ENCODE results near the gene IRF2.
"Not testable (repeated sequence)": the region's sequence is repeated elsewhere in the genome, so short reads cannot be mapped to it uniquely, and the experiment has no call there.

Gene IRF2

DNA sequence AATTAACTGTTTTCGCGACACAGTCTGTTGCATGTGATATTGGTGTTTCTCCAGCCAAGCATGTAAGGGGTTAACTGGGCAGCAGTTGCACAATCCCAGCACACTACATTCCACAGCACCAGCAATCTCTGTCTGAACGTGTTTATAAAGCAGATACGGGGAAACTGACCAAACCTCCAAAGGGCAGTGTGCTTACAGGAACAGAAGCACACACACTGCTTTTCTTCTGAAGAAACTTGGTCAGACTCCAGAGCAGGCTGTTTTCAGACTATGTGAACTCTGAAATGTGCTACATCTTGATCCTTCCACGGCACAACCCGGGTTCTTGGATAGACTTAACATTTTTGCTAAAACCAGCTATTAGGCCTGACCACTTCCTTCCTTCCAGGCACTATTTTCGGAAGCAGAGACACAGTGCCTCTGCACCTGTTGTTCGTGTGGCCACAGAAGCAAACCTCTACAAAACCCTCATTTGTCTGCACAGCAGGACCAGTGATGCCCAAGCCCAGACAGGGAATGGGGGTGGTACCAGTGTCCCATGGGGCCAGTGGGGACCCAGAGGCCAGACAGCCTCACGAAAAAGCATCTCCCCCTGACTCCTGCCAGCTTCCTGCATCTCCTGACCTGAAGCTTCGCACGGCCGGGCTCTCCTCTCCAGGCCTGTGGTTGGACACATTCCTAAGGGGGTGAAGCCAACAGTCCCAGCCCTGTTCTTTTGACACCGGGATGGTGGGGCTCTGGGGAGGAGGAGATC, 90.1 kb downstream of the IRF2 start:
- ATAC-seq (replicated peaks) (peak; percentile 76 to 81), DNase-seq (peak; percentile 64)
- Mint-ChIP-seq H3K36me3 (peaks cover 31 to 61% of the 10 kb centered on the region in 2 donors), H3K4me3 (peak overlapping the region; percentile 65 to 71), H3K27ac (peak overlapping the region; percentile 93), H3K9me3 (peaks cover 0 to 2% of the 10 kb centered on the region in 2 donors), H3K4me1 (peaks cover 64 to 84% of the 10 kb centered on the region in 2 donors), H3K27me3 (no peaks in the 10 kb centered on the region)

- no peak for DNase-seq
- H3K4me3 Mint-ChIP-seq, result peak overlapping the region; percentile 65 to 71
- no peaks in the 10 kb centered on the region for H3K27me3 Mint-ChIP-seq
- H3K4me1 Mint-ChIP-seq, result peaks cover 64 to 80% of the 10 kb centered on the region in 2 donors
- H3K36me3 Mint-ChIP-seq, result peaks cover 24 to 58% of the 10 kb centered on the region in 2 donors
- peaks cover 2% of the 10 kb centered on the region in 2 donors for H3K9me3 Mint-ChIP-seq
- H3K27ac Mint-ChIP-seq, result peak overlapping the region; percentile 93
- no peak for ATAC-seq (replicated peaks)
Measured at GRCh38 chr4:184383497-184384055, 90.8 kb downstream of the IRF2 start.

DNA sequence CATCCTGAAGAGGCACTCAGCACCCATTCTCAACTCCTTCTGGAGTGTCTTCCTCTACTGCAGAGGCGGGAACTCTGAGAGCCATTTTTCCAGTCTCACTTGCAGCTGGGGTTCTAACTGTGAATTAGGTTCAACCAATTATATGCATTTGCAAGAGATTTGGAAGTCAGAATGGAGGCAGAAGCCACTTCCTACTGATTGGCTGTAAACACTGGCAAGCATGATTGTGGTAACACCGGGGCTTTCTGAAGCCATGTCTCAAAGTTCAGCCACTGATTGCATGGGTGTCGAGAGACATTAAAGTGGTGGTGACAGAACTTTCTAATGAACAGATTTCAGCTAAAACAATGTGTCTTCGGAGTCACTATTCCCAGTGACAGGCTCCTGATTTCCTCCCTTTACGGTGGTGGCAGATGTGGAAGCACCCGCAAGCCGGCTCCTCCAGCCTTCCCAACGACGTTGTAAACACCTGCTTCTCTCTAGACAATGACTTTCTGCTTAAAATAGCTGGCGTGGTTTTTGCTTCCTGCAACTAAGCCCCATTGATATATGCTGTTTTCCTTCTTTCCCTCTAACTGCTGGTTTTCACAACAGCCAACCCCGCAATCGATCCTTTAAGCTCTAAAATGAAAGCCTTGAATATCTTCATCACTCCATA, 92.0 kb downstream of the IRF2 start:
- Mint-ChIP-seq H3K27me3 (no peaks in the 10 kb centered on the region), H3K4me3 (peak overlapping the region; percentile 59 to 75), H3K4me1 (peaks cover 62 to 83% of the 10 kb centered on the region in 2 donors), H3K9me3 (peaks cover 2 to 5% of the 10 kb centered on the region in 2 donors), H3K36me3 (peaks cover 16 to 57% of the 10 kb centered on the region in 2 donors), H3K27ac (peak overlapping the region; percentile 80)
- DNase-seq (no peak), ATAC-seq (replicated peaks) (peak; percentile 26 to 38)

GRCh38 chr4:184380707-184381106, 93.6 kb downstream of the IRF2 start:
- Mint-ChIP-seq H3K4me1 (peaks cover 51 to 83% of the 10 kb centered on the region in 2 donors), H3K27me3 (no peaks in the 10 kb centered on the region), H3K27ac (peak overlapping the region; percentile 84), H3K36me3 (peaks cover 19 to 54% of the 10 kb centered on the region in 2 donors), H3K4me3 (no peak overlapping the region), H3K9me3 (peaks cover 13 to 16% of the 10 kb centered on the region in 2 donors)
- ATAC-seq (replicated peaks) (no peak), DNase-seq (no peak)

DNA sequence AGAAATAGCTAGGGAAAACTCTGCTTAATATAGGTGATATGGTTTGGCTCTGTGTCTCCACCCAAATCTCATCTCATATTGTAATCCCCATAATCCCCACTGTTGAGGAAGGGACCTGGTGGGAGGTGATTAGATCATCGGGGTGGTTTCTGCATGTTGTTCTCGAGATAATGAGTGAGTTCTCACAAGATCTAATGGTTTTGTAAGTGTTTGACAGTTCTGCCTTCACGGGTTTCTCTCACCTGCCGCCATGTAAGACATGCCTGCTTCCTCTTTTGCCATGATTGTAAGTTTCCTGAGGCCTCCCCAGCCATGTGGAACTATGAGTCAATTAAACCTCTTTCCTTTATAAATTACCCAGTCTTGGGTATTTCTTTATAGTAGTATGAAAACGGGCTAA, 94.1 kb downstream of the IRF2 start:
- H3K4me3 Mint-ChIP-seq; H3K27ac Mint-ChIP-seq; H3K27me3 Mint-ChIP-seq; DNase-seq; ATAC-seq (replicated peaks): not testable (repeated sequence)
- Mint-ChIP-seq H3K36me3 (peaks cover 22 to 58% of the 10 kb centered on the region in 2 donors), H3K4me1 (peaks cover 51 to 83% of the 10 kb centered on the region in 2 donors), H3K9me3 (peaks cover 16 to 20% of the 10 kb centered on the region in 2 donors)

- peaks cover 20 to 61% of the 10 kb centered on the region in 2 donors for H3K36me3 Mint-ChIP-seq
- ATAC-seq (replicated peaks) (no peak), DNase-seq (no peak)
- peak overlapping the region; percentile 11 for H3K27ac Mint-ChIP-seq
- no peak overlapping the region for H3K4me3 Mint-ChIP-seq
- H3K27me3 Mint-ChIP-seq, result no peaks in the 10 kb centered on the region
- H3K4me1 Mint-ChIP-seq, result peaks cover 33 to 68% of the 10 kb centered on the region in 2 donors
- H3K9me3 Mint-ChIP-seq, result peaks cover 16 to 25% of the 10 kb centered on the region in 2 donors
Measured at GRCh38 chr4:184376923-184377322, 97.4 kb downstream of the IRF2 start.

- peak overlapping the region; percentile 70 for H3K27ac Mint-ChIP-seq
- no peak for DNase-seq
- H3K27me3 Mint-ChIP-seq, result no peaks in the 10 kb centered on the region
- peaks cover 33 to 65% of the 10 kb centered on the region in 2 donors for H3K4me1 Mint-ChIP-seq
- peak in 1 of 2 donors; percentile 4 for ATAC-seq (replicated peaks)
- H3K9me3 Mint-ChIP-seq, result peaks cover 16 to 25% of the 10 kb centered on the region in 2 donors
- H3K36me3 Mint-ChIP-seq, result peaks cover 22 to 60% of the 10 kb centered on the region in 2 donors
- no peak overlapping the region for H3K4me3 Mint-ChIP-seq
Measured at GRCh38 chr4:184376126-184376838, 98.1 kb downstream of the IRF2 start.

- Mint-ChIP-seq H3K27ac (peak overlapping the region; percentile 70), H3K9me3 (peaks cover 15 to 25% of the 10 kb centered on the region in 2 donors), H3K36me3 (peaks cover 19 to 61% of the 10 kb centered on the region in 2 donors), H3K4me1 (peaks cover 33 to 66% of the 10 kb centered on the region in 2 donors)
- H3K4me3 Mint-ChIP-seq, H3K27me3 Mint-ChIP-seq, DNase-seq: not testable (repeated sequence)
- peak; percentile 33 to 60 for ATAC-seq (replicated peaks)
Measured at GRCh38 chr4:184375623-184376022, 98.7 kb downstream of the IRF2 start.

GRCh38 chr4:184375027-184375426, 99.3 kb downstream of the IRF2 start:
- Mint-ChIP-seq H3K4me1 (peaks cover 31 to 65% of the 10 kb centered on the region in 2 donors), H3K9me3 (peaks cover 14 to 25% of the 10 kb centered on the region in 2 donors), H3K36me3 (peaks cover 18 to 55% of the 10 kb centered on the region in 2 donors), H3K4me3 (no peak overlapping the region), H3K27ac (no peak overlapping the region), H3K27me3 (no peaks in the 10 kb centered on the region)
- peak; percentile 36 to 46 for ATAC-seq (replicated peaks)
- DNase-seq, result no peak

DNA sequence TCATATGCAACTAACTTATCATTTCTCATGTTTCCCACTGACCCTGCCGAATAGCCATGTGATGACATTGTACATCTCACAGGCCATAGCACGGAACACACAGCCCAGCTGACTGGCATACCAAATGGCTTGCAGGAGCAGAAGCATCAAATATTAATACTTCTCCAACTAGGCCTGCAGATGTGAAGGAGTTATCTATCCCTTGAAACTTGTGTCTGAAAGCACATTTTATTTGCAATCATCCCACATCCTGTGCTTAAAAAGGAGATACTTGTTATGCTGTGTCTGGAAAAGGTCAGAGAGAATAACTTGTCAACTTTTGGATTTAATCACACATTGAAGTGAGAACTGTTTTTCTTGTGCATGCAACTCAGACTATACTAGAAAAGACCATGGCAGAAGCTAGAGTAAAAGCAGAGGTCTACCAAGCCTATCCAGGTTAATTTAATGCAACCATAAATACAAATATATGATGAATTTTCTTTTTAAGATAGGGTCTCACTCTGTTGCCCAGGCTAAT, 100.4 kb downstream of the IRF2 start:
- no peak overlapping the region for H3K27ac Mint-ChIP-seq
- ATAC-seq (replicated peaks) (peak in 1 of 2 donors; percentile 5), DNase-seq (no peak)
- H3K4me3 Mint-ChIP-seq, result no peak overlapping the region
- peaks cover 22 to 54% of the 10 kb centered on the region in 2 donors for H3K36me3 Mint-ChIP-seq
- H3K9me3 Mint-ChIP-seq, result peaks cover 14 to 25% of the 10 kb centered on the region in 2 donors
- no peaks in the 10 kb centered on the region for H3K27me3 Mint-ChIP-seq
- peaks cover 33 to 72% of the 10 kb centered on the region in 2 donors for H3K4me1 Mint-ChIP-seq

DNA sequence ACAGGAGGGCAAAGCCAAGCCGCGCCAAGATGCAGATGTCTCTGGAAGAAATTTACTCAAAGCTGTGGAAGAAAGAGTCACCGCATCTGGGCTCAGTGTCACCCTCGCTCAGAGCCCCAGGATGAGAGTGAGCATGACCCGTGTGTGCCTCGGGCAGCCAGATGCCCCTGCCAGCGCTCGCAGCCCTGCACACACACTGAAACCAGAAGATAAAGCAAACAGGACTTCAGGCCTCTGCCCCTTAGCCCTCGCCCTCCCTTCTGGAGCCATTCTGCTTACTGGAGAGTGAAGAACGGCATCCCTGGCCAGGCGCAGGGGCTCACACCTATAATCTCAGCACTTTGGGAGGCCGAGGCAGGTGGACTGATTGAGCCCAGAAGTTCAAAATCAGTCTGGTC, 103.0 kb downstream of the IRF2 start:
- Mint-ChIP-seq H3K27ac (peak overlapping the region; percentile 33), H3K4me3 (no peak overlapping the region), H3K36me3 (peaks cover 22 to 52% of the 10 kb centered on the region in 2 donors), H3K27me3 (no peaks in the 10 kb centered on the region), H3K9me3 (peaks cover 10 to 14% of the 10 kb centered on the region in 2 donors), H3K4me1 (peaks cover 31 to 64% of the 10 kb centered on the region in 2 donors)
- DNase-seq (no peak), ATAC-seq (replicated peaks) (no peak)

DNA sequence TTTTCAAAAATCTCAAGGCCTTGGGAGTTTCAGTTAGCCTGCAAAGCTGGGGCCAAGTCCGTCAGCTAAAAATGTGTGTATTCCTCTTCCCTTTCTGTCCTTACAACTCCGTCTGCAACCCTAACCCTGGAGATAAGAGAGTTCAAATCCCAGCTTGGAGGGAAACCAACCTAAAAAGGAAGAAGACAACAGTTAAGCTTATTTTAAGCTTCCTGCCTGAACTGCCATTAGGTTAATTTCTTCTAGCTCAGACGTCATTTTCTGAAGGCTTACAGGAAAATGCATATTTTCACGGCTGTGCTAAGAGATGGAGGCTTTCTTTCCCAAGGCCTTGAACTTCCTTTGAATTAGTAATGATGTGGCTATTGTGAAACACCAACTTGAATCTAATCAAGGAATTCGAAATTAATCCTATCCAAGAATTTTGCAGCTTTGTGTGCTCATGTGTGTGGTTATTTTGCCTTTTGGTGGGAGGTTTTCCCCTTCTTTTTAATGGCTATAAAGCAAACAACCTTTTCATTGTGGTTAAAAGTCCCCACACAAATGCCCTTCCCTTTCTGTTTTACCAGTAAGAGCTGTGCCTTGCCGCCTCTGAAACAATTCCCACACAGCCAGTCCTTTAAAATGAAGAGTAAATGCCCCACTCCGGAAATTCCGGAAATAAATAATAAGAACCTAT, 103.5 kb downstream of the IRF2 start:
- Mint-ChIP-seq H3K27ac (no peak overlapping the region), H3K4me1 (peaks cover 31 to 64% of the 10 kb centered on the region in 2 donors), H3K4me3 (no peak overlapping the region), H3K27me3 (no peaks in the 10 kb centered on the region), H3K9me3 (peaks cover 5 to 9% of the 10 kb centered on the region in 2 donors), H3K36me3 (peaks cover 17 to 47% of the 10 kb centered on the region in 2 donors)
- DNase-seq, result no peak
- ATAC-seq (replicated peaks), result no peak

DNA sequence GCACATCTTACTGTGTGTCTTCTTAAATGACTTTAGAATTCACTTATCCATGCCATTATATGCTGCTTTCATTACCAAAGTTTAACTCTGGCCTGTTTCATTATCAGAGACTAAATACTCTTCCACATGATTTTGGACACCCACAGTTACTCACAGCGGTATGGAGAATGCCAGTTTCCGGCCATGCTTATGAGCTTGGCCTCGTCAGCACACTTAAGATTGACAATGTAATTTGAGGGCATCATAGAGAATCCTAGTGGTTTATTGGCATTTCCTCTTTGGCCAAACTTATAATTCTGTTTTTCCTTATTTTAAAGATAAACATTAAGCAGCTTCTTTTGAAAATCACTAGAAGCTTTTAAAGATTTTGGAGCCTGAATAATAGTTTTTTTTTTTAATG, 104.5 kb downstream of the IRF2 start:
- Mint-ChIP-seq H3K27ac (no peak overlapping the region), H3K4me3 (no peak overlapping the region), H3K36me3 (peaks cover 11 to 38% of the 10 kb centered on the region in 2 donors), H3K4me1 (peaks cover 25 to 57% of the 10 kb centered on the region in 2 donors), H3K9me3 (peaks cover 0 to 4% of the 10 kb centered on the region in 2 donors), H3K27me3 (no peaks in the 10 kb centered on the region)
- DNase-seq (no peak), ATAC-seq (replicated peaks) (no peak)

Measured in stimulated activated naive B cell treated with anti-CD40 and anti-IgM and Interleukin-4, amounts not matched to agents 10 μg/mL and 1 μg/mL and 100 μg/mL, for 72 hours (primary cell).